HG03457 (cell line): ENCODE results near the gene HSD17B12.
"Not testable (repeated sequence)": the region's sequence is repeated elsewhere in the genome, so short reads cannot be mapped to it uniquely, and the experiment has no call there.

Experiments used
- ATAC-seq: cut with Tn5 transposase; IDR thresholded peaks from one replicate; pipeline ENCODE4 v1.9.1; 2021; ENCODE audit warnings: moderate number of reproducible peaks; ENCODE audit not compliant: unreplicated experiment

HSD17B12 gene

GRCh38 chr11:43738600-43739409, 58.3 kb downstream of the HSD17B12 start:
- no peak for ATAC-seq

DNA sequence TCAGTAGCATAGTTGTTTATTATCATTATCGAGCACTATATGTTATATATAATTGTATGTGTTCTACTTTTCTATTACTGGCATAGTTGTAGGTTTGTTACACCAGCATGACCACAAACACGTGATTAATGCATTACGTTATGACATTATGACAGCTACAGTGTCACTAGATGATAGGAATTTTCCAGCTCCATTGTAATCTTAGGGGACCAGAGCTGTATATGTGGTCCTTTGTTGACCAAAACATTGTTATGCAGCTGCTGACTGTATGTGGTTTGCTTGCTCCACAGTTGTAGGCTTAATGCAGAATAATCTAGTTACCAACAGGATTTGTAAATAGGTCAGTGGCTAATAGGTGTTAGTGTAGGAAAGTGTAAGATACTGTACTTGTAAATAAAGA, 66.1 kb downstream of the HSD17B12 start:
- no peak for ATAC-seq

GRCh38 chr11:43747130-43747802, 66.7 kb downstream of the HSD17B12 start:
- no peak for ATAC-seq

- no peak for ATAC-seq
These were observed 67.6 kb downstream of the HSD17B12 start for GRCh38 chr11:43748095-43748494.

- ATAC-seq: no peak
These were observed 71.2 kb downstream of the HSD17B12 start for GRCh38 chr11:43751726-43752125.

- ATAC-seq: no peak
These were observed 76.0 kb downstream of the HSD17B12 start for GRCh38 chr11:43756575-43756974.

DNA sequence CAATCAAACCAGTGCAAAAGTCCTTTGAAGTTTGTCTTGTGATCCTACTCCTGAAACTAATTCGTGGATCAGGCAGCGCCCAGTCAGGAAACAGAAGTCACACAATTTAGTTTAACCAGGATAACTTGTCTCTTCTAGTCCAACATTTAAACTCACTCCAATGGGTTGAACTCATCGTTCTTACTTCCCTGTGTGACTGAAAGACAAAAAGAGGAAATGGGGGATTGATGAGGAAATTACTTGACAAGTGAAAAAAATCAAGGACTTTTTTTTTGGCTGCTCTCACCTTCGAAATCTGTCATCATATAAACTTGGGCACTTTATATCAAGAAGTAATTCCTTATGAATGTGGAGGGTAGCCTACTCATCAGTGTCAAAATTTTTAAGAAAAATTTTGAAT, 78.4 kb downstream of the HSD17B12 start:
- ATAC-seq: no peak

DNA sequence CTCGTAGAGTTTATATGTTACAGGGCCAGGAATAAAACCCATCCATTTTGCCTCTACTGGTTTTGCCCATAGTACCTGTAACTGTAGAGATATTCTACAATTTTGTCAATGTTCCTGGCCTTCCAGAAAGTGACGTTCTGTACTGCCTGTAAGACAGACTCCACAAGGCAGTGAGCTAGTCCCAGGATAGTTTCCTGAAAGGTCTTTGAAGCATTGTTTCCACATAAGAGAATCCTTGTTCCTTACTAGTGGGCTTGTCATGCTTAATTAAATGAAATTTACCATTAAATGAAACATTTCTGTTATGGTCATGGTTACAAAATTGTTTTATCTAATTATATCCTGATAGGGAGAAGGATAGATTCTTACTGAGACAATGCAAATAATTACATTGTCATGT, 80.4 kb downstream of the HSD17B12 start:
- ATAC-seq: no peak

DNA sequence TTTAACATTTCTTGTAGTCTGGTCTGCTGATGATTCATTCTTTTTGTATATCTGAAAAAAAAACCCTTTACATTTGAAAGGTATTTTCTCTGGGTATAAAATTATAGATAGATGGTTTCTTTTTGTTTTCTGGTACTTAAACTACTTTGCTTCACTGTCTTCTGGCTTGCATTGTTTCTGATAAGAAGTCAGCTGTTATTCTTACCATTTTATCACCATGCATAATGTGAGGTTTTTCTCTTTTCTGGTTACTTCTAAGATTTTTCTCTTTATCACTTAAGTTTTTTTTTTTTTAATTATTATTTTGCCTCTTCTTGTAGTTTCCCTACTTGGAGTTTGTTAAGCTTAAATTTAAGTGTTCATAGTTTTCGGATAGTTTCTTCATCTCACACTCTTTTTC, 84.7 kb downstream of the HSD17B12 start:
- ATAC-seq: no peak

GRCh38 chr11:43768654-43769053, 88.1 kb downstream of the HSD17B12 start:
- not testable (repeated sequence) for ATAC-seq

DNA sequence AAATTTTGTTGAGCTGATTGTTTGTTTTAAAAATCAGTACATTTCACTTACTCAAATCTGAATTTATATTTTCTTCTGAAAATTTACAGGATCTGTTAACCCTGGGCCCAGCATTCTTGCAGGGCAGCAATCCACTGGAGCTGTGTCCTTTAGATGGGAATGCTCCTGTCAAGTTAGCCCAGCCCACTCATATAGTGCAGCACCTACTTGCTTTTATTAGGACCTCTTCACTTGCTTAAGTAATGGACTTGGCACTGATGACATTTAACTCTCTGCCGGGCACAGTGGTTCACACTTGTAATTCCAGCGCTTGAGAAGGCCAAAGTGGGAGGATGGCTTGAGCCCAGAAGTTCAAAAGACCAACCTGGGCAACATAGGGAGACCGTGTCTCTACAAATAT, 89.6 kb downstream of the HSD17B12 start:
- ATAC-seq: no peak

DNA sequence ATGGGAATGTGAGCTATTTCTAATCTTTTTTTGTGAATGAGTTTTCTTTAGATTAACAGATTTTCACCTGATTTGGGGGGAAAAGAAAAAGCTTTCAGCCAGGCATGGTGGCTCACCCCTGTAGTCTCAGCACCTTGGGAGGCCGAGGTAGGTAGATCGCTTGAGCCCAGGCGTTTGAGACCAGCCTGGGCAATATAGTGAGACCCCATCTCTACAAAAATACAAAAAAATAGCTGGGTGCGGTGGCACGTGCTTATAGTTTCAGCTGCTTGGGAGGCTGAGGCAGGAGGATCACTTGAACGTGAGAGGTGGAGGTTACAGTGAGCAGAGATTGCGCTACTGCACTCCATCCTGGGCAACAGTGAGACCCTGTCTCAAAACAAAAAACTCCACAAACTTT, 92.2 kb downstream of the HSD17B12 start:
- ATAC-seq: no peak

- no peak for ATAC-seq
These were observed 94.2 kb downstream of the HSD17B12 start for GRCh38 chr11:43774786-43775185.

DNA sequence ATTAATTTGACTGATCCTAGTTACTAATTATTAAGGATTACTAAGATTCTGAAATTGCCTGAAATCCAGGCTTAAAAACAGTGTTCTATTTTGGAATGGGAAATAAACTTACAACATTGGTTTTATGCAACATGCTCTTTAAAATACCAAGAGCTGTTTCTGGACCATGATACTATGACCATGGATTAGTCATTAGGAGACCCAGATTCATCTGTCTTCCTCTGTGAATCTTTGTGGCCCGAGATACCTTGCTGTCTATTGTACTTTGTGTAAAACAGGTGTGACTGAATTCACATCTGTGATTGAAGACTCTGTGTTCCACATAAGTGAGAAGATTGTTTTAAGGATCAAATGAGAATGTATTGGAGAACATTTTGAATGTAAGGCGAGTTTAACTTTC, 98.8 kb downstream of the HSD17B12 start:
- no peak for ATAC-seq

DNA sequence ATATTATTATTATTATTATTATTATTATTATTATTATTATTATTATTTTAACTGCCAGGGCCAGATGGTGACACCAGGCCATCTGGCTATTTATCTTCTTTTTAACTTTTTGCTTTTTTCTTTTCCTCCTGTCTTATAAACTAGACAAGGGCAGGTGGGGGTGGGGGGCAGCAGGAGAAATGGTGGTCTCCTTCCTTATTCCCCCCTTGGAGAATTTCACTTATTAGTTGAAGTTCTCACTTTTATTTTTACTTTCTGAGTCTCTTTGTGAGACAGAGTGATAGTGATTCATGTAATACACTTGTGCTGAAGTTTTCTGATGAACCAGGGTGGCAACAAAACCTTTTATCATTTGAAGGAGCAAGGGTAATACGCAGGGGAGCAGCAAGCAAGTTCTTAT, 103.8 kb downstream of the HSD17B12 start:
- ATAC-seq: no peak

GRCh38 chr11:43784866-43785265, 104.3 kb downstream of the HSD17B12 start:
- ATAC-seq: no peak

- ATAC-seq: no peak
These were observed 104.8 kb downstream of the HSD17B12 start for GRCh38 chr11:43785318-43785717.

DNA sequence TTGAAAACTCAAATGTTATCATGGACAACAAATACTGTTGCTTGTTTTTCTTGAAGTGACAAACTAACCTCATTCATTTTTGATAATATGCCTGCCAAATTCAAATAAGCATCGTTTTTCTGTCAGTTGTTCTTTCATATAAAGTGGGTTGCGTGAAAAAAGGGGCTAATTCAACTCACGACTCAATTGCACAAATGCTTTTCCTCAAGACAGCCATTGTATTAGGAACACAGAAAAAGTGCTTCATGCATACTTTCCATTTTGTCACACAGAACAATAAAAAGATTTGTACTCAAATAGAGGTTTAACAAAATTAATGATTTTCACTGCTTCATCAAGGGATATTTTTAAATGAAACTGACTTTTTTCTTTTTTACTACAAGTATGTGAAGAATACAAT, 105.5 kb downstream of the HSD17B12 start:
- ATAC-seq: no peak

DNA sequence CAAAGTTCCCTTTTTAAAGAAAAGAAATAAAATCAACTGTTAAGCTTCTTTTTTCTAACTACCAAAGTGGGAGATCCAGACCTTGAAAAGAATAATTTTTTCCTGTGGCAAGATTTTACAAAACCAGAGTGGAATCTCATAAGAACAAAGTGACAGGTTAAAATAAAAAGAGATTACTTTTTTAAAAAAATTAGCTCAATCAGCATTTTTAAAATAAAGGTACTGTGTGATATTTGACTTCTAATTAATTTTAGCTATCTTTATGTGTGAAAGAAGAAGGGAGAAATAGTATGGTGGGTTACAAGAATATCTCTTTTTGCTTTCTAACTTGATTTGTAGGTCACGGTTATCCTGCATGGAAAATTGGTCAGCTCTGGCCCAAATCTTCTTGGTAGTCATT, 107.3 kb downstream of the HSD17B12 start:
- ATAC-seq: no peak

DNA sequence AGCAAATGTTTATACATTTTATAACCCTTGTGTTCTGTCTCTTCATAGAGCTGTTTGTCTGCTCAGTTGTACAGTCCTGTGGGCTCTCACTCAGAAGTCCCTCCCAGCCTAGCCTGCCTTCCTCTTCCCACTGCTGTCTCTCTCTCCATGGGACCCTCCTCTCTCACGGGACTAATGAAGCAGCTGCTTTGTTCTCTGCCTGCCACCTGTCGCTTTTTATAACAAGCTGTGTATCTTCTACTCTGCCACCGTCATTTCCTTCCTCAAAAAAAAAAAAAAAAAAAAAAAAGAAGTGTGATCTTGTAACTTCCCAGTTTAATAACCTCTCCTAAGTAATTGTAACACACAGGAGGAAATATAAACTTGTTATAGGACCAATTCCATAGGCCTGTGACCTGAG, 107.9 kb downstream of the HSD17B12 start:
- no peak for ATAC-seq

DNA sequence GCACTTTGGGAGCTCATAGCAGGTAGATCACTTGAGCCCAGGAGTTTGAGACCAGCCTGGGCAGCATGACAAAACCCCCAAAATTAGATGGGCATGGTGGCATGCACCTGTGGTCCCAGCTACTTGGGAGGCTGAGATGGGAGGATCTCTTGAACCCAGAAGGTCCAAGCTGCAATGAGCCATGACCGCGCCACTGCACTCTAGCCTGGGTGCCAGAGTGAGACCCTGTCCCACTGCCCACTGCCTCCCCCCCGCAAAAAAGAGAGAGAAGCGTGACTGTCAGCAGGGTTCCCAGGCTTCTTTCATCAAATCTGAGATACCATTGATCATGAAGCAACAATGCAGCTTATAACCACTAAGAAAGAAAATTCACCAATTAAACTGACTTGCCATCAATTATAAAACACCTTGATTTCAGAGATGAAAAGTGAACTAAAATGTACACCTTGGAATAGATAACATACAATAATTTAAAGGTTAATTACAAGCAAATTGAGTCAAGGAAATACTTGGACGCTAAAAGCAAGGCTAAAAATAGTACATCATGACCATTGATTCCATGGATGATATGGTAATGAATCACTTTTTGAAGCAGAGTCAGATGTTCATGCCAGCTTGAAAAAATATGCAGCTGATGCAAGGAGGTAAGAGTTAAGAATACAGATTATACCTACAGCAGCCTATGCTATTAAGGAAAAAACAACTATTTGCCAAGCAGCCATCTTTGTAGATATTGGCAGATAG, 109.3 kb downstream of the HSD17B12 start:
- no peak for ATAC-seq

DNA sequence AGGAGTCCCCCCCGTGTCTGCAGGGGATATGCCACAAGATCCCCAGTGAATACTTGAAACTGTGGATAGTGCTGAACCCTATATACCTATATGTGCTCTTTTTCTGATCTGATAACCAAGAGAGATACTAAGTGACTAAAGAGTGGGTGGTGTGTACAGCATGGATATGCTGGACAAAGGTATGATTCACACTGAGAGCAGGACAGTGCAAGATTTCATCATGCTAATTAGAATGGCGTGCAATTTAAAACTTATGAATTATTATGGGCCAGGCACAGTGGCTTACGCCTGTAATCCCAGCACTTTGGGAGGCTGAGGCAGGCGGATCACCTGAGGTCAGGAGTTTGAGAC, 109.9 kb downstream of the HSD17B12 start:
- no peak for ATAC-seq
